ENCODE measurements around the gene NBEA. TPM values are rescaled to one million over a fixed set of nuclear protein-coding genes. Genes with fewer than 3 reads are reported as not detected.

The NBEA gene
- total RNA-seq, 2 experiments from 2014 or later = 0.12 to 0.23 TPM

GRCh38 chr13:35333157-35333556 is 391.1 kb downstream of the NBEA start:
- Mint-ChIP-seq H3K4me1 (no peaks in the 10 kb centered on the region), H3K27me3 (no peaks in the 10 kb centered on the region), H3K4me3 (no peak overlapping the region), H3K36me3 (no peaks in the 10 kb centered on the region), H3K9me3 (ENCODE audit: low read depth) (peaks cover 5% of the 10 kb centered on the region), H3K27ac (no peak overlapping the region)
- ATAC-seq (no peak), DNase-seq (no peak)
- CTCF ChIA-PET = no interaction called here

- CTCF ChIA-PET = no interaction called here
- H3K27me3 Mint-ChIP-seq = no peaks in the 10 kb centered on the region
- no peaks in the 10 kb centered on the region for H3K36me3 Mint-ChIP-seq
- H3K4me3 Mint-ChIP-seq = no peak overlapping the region
- ATAC-seq (no peak), DNase-seq (no peak)
- H3K4me1 Mint-ChIP-seq = no peaks in the 10 kb centered on the region
- H3K27ac Mint-ChIP-seq = no peak overlapping the region
- H3K9me3 Mint-ChIP-seq (ENCODE audit: low read depth) = peaks cover 9% of the 10 kb centered on the region
Measured at GRCh38 chr13:35342440-35342839, 400.4 kb downstream of the NBEA start.

GRCh38 chr13:35343417-35343816 is 401.3 kb downstream of the NBEA start:
- H3K36me3 Mint-ChIP-seq = no peaks in the 10 kb centered on the region
- no peaks in the 10 kb centered on the region for H3K4me1 Mint-ChIP-seq
- H3K9me3 Mint-ChIP-seq (ENCODE audit: low read depth) = peaks cover 4% of the 10 kb centered on the region
- H3K27me3 Mint-ChIP-seq = no peaks in the 10 kb centered on the region
- H3K27ac Mint-ChIP-seq = no peak overlapping the region
- no peak overlapping the region for H3K4me3 Mint-ChIP-seq
- DNase-seq = no peak
- CTCF ChIA-PET = no interaction called here
- no peak for ATAC-seq

GRCh38 chr13:35345992-35346391 is 403.9 kb downstream of the NBEA start:
- CTCF ChIA-PET = no interaction called here
- Mint-ChIP-seq H3K4me1 (no peaks in the 10 kb centered on the region), H3K27ac (no peak overlapping the region), H3K27me3 (no peaks in the 10 kb centered on the region), H3K9me3 (ENCODE audit: low read depth) (peaks cover 4% of the 10 kb centered on the region), H3K4me3 (no peak overlapping the region), H3K36me3 (no peaks in the 10 kb centered on the region)
- no peak for ATAC-seq
- DNase-seq = no peak

- Mint-ChIP-seq H3K36me3 (no peaks in the 10 kb centered on the region), H3K27me3 (no peaks in the 10 kb centered on the region), H3K9me3 (ENCODE audit: low read depth) (peaks cover 4% of the 10 kb centered on the region), H3K27ac (no peak overlapping the region), H3K4me1 (no peaks in the 10 kb centered on the region), H3K4me3 (no peak overlapping the region)
- DNase-seq = no peak
- CTCF ChIA-PET = no interaction called here
- ATAC-seq = no peak
Measured at GRCh38 chr13:35346494-35346893, 404.4 kb downstream of the NBEA start.

GRCh38 chr13:35347679-35348205 is 405.7 kb downstream of the NBEA start:
- Mint-ChIP-seq H3K4me1 (no peaks in the 10 kb centered on the region), H3K27me3 (no peaks in the 10 kb centered on the region), H3K4me3 (no peak overlapping the region), H3K36me3 (no peaks in the 10 kb centered on the region), H3K9me3 (ENCODE audit: low read depth) (peaks cover 2% of the 10 kb centered on the region), H3K27ac (no peak overlapping the region)
- ATAC-seq = no peak
- no peak for DNase-seq
- CTCF ChIA-PET = no interaction called here

GRCh38 chr13:35349052-35349451 is 407.0 kb downstream of the NBEA start:
- Mint-ChIP-seq H3K4me3 (no peak overlapping the region), H3K36me3 (no peaks in the 10 kb centered on the region), H3K27ac (no peak overlapping the region), H3K27me3 (no peaks in the 10 kb centered on the region), H3K4me1 (no peaks in the 10 kb centered on the region), H3K9me3 (ENCODE audit: low read depth) (peaks cover 2% of the 10 kb centered on the region)
- ATAC-seq (no peak), DNase-seq (no peak)
- CTCF ChIA-PET = no interaction called here

- CTCF ChIA-PET = no interaction called here
- H3K9me3 Mint-ChIP-seq (ENCODE audit: low read depth) = peaks cover 2% of the 10 kb centered on the region
- no peaks in the 10 kb centered on the region for H3K4me1 Mint-ChIP-seq
- no peaks in the 10 kb centered on the region for H3K27me3 Mint-ChIP-seq
- DNase-seq (no peak), ATAC-seq (no peak)
- H3K27ac Mint-ChIP-seq = no peak overlapping the region
- H3K4me3 Mint-ChIP-seq = no peak overlapping the region
- no peaks in the 10 kb centered on the region for H3K36me3 Mint-ChIP-seq
Measured at GRCh38 chr13:35349673-35350278, 407.7 kb downstream of the NBEA start.

GRCh38 chr13:35354285-35354684 is 412.2 kb downstream of the NBEA start:
- Mint-ChIP-seq H3K36me3 (no peaks in the 10 kb centered on the region), H3K9me3 (ENCODE audit: low read depth) (peaks cover 5% of the 10 kb centered on the region), H3K27me3 (no peaks in the 10 kb centered on the region), H3K4me1 (no peaks in the 10 kb centered on the region), H3K27ac (no peak overlapping the region), H3K4me3 (no peak overlapping the region)
- DNase-seq = no peak
- no peak for ATAC-seq
- CTCF ChIA-PET = no interaction called here

- H3K9me3 Mint-ChIP-seq (ENCODE audit: low read depth) = peaks cover 5% of the 10 kb centered on the region
- DNase-seq (no peak), ATAC-seq (no peak)
- no peaks in the 10 kb centered on the region for H3K27me3 Mint-ChIP-seq
- H3K27ac Mint-ChIP-seq = no peak overlapping the region
- no peak overlapping the region for H3K4me3 Mint-ChIP-seq
- CTCF ChIA-PET = no interaction called here
- H3K36me3 Mint-ChIP-seq = no peaks in the 10 kb centered on the region
- no peaks in the 10 kb centered on the region for H3K4me1 Mint-ChIP-seq
Measured at GRCh38 chr13:35354882-35355281, 412.8 kb downstream of the NBEA start.

- Mint-ChIP-seq H3K27ac (no peak overlapping the region), H3K9me3 (ENCODE audit: low read depth) (peaks cover 5% of the 10 kb centered on the region)
- DNase-seq = no peak
Measured at GRCh38 chr13:35356572-35356971, 414.5 kb downstream of the NBEA start.

GRCh38 chr13:35365883-35366282 is 423.8 kb downstream of the NBEA start:
- Mint-ChIP-seq H3K4me3 (no peak overlapping the region), H3K36me3 (no peaks in the 10 kb centered on the region), H3K4me1 (no peaks in the 10 kb centered on the region), H3K27ac (no peak overlapping the region), H3K27me3 (no peaks in the 10 kb centered on the region), H3K9me3 (ENCODE audit: low read depth) (peaks cover 2% of the 10 kb centered on the region)
- CTCF ChIA-PET = no interaction called here
- DNase-seq = no peak
- no peak for ATAC-seq

More at GRCh38 chr13:35356572-35356971, 414.5 kb downstream of the NBEA start:
- CTCF ChIA-PET = no interaction called here
- Mint-ChIP-seq H3K4me3 (no peak overlapping the region), H3K36me3 (no peaks in the 10 kb centered on the region), H3K4me1 (no peaks in the 10 kb centered on the region), H3K27me3 (no peaks in the 10 kb centered on the region)
- no peak for ATAC-seq

- Mint-ChIP-seq H3K27me3 (no peaks in the 10 kb centered on the region), H3K27ac (no peak overlapping the region), H3K4me1 (no peaks in the 10 kb centered on the region), H3K36me3 (no peaks in the 10 kb centered on the region), H3K4me3 (no peak overlapping the region), H3K9me3 (ENCODE audit: low read depth) (peaks cover 2% of the 10 kb centered on the region)
- CTCF ChIA-PET = no interaction called here
- no peak for ATAC-seq
- no peak for DNase-seq
Measured at GRCh38 chr13:35367586-35367985, 425.5 kb downstream of the NBEA start.

GRCh38 chr13:35378939-35379338 is 436.9 kb downstream of the NBEA start:
- Mint-ChIP-seq H3K36me3 (no peaks in the 10 kb centered on the region), H3K4me3 (no peak overlapping the region), H3K27me3 (no peaks in the 10 kb centered on the region), H3K27ac (no peak overlapping the region), H3K4me1 (no peaks in the 10 kb centered on the region), H3K9me3 (ENCODE audit: low read depth) (peaks cover 4% of the 10 kb centered on the region)
- CTCF ChIA-PET = no interaction called here
- no peak for DNase-seq
- ATAC-seq = no peak

- H3K4me3 Mint-ChIP-seq = no peak overlapping the region
- ATAC-seq (no peak), DNase-seq (no peak)
- CTCF ChIA-PET = no interaction called here
- H3K27ac Mint-ChIP-seq = no peak overlapping the region
- H3K4me1 Mint-ChIP-seq = no peaks in the 10 kb centered on the region
- no peaks in the 10 kb centered on the region for H3K36me3 Mint-ChIP-seq
- no peaks in the 10 kb centered on the region for H3K27me3 Mint-ChIP-seq
- peaks cover 4% of the 10 kb centered on the region for H3K9me3 Mint-ChIP-seq (ENCODE audit: low read depth)
Measured at GRCh38 chr13:35379663-35380062, 437.6 kb downstream of the NBEA start.
